SK-N-SH (cell line): Measurements from ENCODE around the gene CTBP1. TPM values are rescaled to one million over a fixed set of nuclear protein-coding genes. Genes with fewer than 3 reads are reported as not detected.

Experiments
- CTCF ChIA-PET: fragments of 300-600, 350-600 bp; formaldehyde crosslinking; extraction: SDS; loops from one replicate; lab custom pipeline; 2021; lab: Yijun Ruan, JAX
- POLR2A ChIA-PET: fragments of 350-600 bp; sonication (Branson Sonifier 250); formaldehyde crosslinking; extraction: SDS; loops from one replicate; lab custom pipeline; 2020; ENCODE audit warnings: antibody characterized with exemption, inconsistent platforms; lab: Yijun Ruan, JAX
- DNase-seq: peaks from one replicate; pipeline ENCODE4 v3.0.0; 2012
- H2AFZ ChIP-seq: fragments of 200-600 bp; sonication (generic); 2 replicates; pipeline ENCODE4 v1.8.1; 2016; ENCODE audit warnings: antibody characterized with exemption, mild to moderate bottlenecking, low read depth
- H3F3A ChIP-seq: fragments of 200-600 bp; sonication (generic); replicated peaks from 2 replicates; pipeline ENCODE3; 2016; ENCODE audit warnings: antibody characterized with exemption, mild to moderate bottlenecking; ENCODE audit not compliant: insufficient read depth
- H3K27ac ChIP-seq, 2 experiments: fragments of 200-500 bp in 1 of 2; fragments of 200-600 bp in 1 of 2; sonication (Bioruptor generic) in 1 of 2; sonication (generic), shearing (Covaris generic) in 1 of 2; 2 replicates each; pipeline versions ENCODE4 v1.5.1 to v1.6.1; 2014 to 2016; ENCODE audit warnings: low read depth in 2 of 2, inconsistent platforms in 1 of 2, low read length in 1 of 2, mild to moderate bottlenecking in 1 of 2, mixed read lengths in 1 of 2
- H3K27me3 ChIP-seq: fragments of 200-600 bp; sonication (generic), shearing (Covaris generic); 2 replicates; pipeline ENCODE4 v1.6.1; 2016; ENCODE audit warnings: mixed run types; ENCODE audit not compliant: insufficient read depth
- H3K36me3 ChIP-seq, 2 experiments: fragments of 200-500 bp in 1 of 2; fragments of 200-600 bp in 1 of 2; sonication (Bioruptor generic) in 1 of 2; sonication (generic) in 1 of 2; replicated peaks in 1 of 2; 2 replicates each; pipeline versions ENCODE3 to v1.5.1; 2014 to 2016; ENCODE audit warnings: low read length in 1 of 2, mild to moderate bottlenecking in 1 of 2; ENCODE audit not compliant: insufficient read depth in 2 of 2, control insufficient read depth in 1 of 2
- H3K4me1 ChIP-seq, 2 experiments: fragments of 200-500 bp in 1 of 2; fragments of 200-600 bp in 1 of 2; sonication (Bioruptor generic) in 1 of 2; sonication (generic), shearing (Covaris generic) in 1 of 2; 2 replicates each; pipeline versions ENCODE4 v1.5.1 to v1.6.1; 2014 to 2016; ENCODE audit warnings: low read depth in 1 of 2, low read length in 1 of 2, mixed run types in 1 of 2; ENCODE audit not compliant: insufficient read depth in 2 of 2, control insufficient read depth in 1 of 2
- H3K4me2 ChIP-seq: fragments of 200-600 bp; sonication (generic), shearing (Covaris generic); 2 replicates; pipeline ENCODE4 v1.6.1; 2017; ENCODE audit warnings: mixed run types
- H3K4me3 ChIP-seq, 2 experiments: fragments of 200-500 bp in 1 of 2; fragments of 200-600 bp in 1 of 2; sonication (Bioruptor generic) in 1 of 2; sonication (generic), shearing (Covaris generic) in 1 of 2; 2 replicates each; pipeline versions ENCODE4 v1.5.1 to v1.8.1; 2014 to 2016; ENCODE audit warnings: low read depth in 2 of 2, inconsistent platforms in 1 of 2, low read length in 1 of 2, mild to moderate bottlenecking in 1 of 2, mixed read lengths in 1 of 2, moderate library complexity in 1 of 2
- H3K79me2 ChIP-seq: fragments of 200-600 bp; sonication (generic); 2 replicates; pipeline ENCODE4 v1.8.1; 2017; ENCODE audit warnings: mild to moderate bottlenecking; ENCODE audit not compliant: insufficient read depth
- H3K9ac ChIP-seq: fragments of 200-600 bp; sonication (generic); 2 replicates; pipeline ENCODE4 v1.6.1; 2017; ENCODE audit warnings: mixed run types
- H3K9me2 ChIP-seq: fragments of 200-600 bp; sonication (generic); 2 replicates; pipeline ENCODE4 v1.6.1; 2017; ENCODE audit warnings: mixed run types
- H3K9me3 ChIP-seq: fragments of 200-600 bp; sonication (generic); 2 replicates; pipeline ENCODE4 v1.6.1; 2017; ENCODE audit warnings: mixed run types, mild to moderate bottlenecking, moderate library complexity
- H4K20me1 ChIP-seq: fragments of 200-600 bp; sonication (generic); 2 replicates; pipeline ENCODE4 v1.6.1; 2017; ENCODE audit warnings: mild to moderate bottlenecking, mixed run types; ENCODE audit not compliant: insufficient read depth
- CHD2 ChIP-seq: fragments of 150-350 bp; IDR thresholded peaks from 2 replicates; pipeline ENCODE4 v1.6.1; 2018; ENCODE audit warnings: low read length; ENCODE audit not compliant: partially characterized antibody
- ELF1 ChIP-seq: IDR thresholded peaks from 2 replicates; pipeline ENCODE4 v1.4.0; 2012
- EP300 ChIP-seq, 2 experiments: IDR thresholded peaks; 2 replicates each; pipeline versions ENCODE4 v1.4.0 to v1.6.1; 2012; ENCODE audit warnings: borderline replicate concordance in 1 of 2, low read depth in 1 of 2, low read length in 1 of 2
- EZH2phosphoT487 ChIP-seq: fragments of 200-600 bp; sonication (generic); IDR thresholded peaks from 2 replicates; pipeline ENCODE4 v1.6.1; 2017; ENCODE audit warnings: low read depth, mixed run types, mild to moderate bottlenecking, antibody characterized with exemption, moderate library complexity, borderline replicate concordance
- FOSL2 ChIP-seq: IDR thresholded peaks from 2 replicates; pipeline ENCODE4 v1.4.0; 2012; ENCODE audit warnings: low read depth, mild to moderate bottlenecking, moderate library complexity, borderline replicate concordance
- FOXJ3 ChIP-seq: sonication (generic); formaldehyde crosslinking; IDR thresholded peaks from 2 replicates; pipeline ENCODE4 v1.5.1; 2020; ENCODE audit warnings: mild to moderate bottlenecking, missing genetic modification reagents
- GABPA ChIP-seq: IDR thresholded peaks from 2 replicates; pipeline ENCODE4 v1.4.0; 2012; ENCODE audit warnings: low read depth, mild to moderate bottlenecking
- GATA2 ChIP-seq: sonication (generic); formaldehyde crosslinking; IDR thresholded peaks from 2 replicates; pipeline ENCODE4 v1.5.0; 2020; ENCODE audit warnings: mild to moderate bottlenecking, missing genetic modification reagents
- JUND ChIP-seq: IDR thresholded peaks from 2 replicates; pipeline ENCODE4 v1.4.0; 2012
- MEF2A ChIP-seq: IDR thresholded peaks from 2 replicates; pipeline ENCODE4 v1.4.0; 2012; ENCODE audit warnings: low read depth, borderline replicate concordance
- MXI1 ChIP-seq: IDR thresholded peaks from 2 replicates; pipeline ENCODE4 v1.6.1; 2012; ENCODE audit warnings: mild to moderate bottlenecking, low read depth, low read length, improper control_type of control experiment
- NFIC ChIP-seq: IDR thresholded peaks from 2 replicates; pipeline ENCODE4 v1.4.0; 2012; ENCODE audit warnings: borderline replicate concordance
- RAD21 ChIP-seq: IDR thresholded peaks from 2 replicates; pipeline ENCODE4 v1.6.1; 2012; ENCODE audit warnings: mild to moderate bottlenecking, low read length
- RFX5 ChIP-seq: IDR thresholded peaks from 2 replicates; pipeline ENCODE4 v1.6.1; 2012; ENCODE audit warnings: mild to moderate bottlenecking, improper control_type of control experiment, low read length
- RXRA ChIP-seq: IDR thresholded peaks from 2 replicates; pipeline ENCODE4 v1.4.0; 2012; ENCODE audit warnings: low read depth, mild to moderate bottlenecking, borderline replicate concordance
- SIN3A ChIP-seq: IDR thresholded peaks from 2 replicates; pipeline ENCODE4 v1.6.1; 2012; ENCODE audit warnings: low read depth, mild to moderate bottlenecking, low read length, moderate library complexity, borderline replicate concordance
- SMC3 ChIP-seq: IDR thresholded peaks from 2 replicates; pipeline ENCODE4 v1.6.1; 2012; ENCODE audit warnings: low read depth, low read length, improper control_type of control experiment
- TAF1 ChIP-seq: IDR thresholded peaks from 2 replicates; pipeline ENCODE4 v1.6.1; 2012; ENCODE audit warnings: low read depth, mild to moderate bottlenecking, low read length, moderate library complexity, borderline replicate concordance
- TCF12 ChIP-seq: IDR thresholded peaks from 2 replicates; pipeline ENCODE4 v1.4.0; 2012
- TEAD4 ChIP-seq: IDR thresholded peaks from 2 replicates; pipeline ENCODE4 v1.4.0; 2012; ENCODE audit warnings: mild to moderate bottlenecking, borderline replicate concordance; ENCODE audit not compliant: insufficient read depth
- YY1 ChIP-seq: IDR thresholded peaks from 2 replicates; pipeline ENCODE4 v1.4.0; 2012; ENCODE audit warnings: low read depth, mild to moderate bottlenecking
- WGBS: methylation state at CpG from one replicate; pipeline ENCODE4 v1.1.6; 2017; ENCODE audit warnings: low lambda C conversion rate; 5-methylcytosine and 5-hydroxymethylcytosine counted together
- polyA plus RNA-seq, 3 experiments: library from polyadenylated mRNA; depleted of rRNA; stranded (reverse); fragments of >200 nt; gene quantifications; 2 replicates each; pipeline ENCODE4 v1.2.3, GENCODE V29; 2012
- TF ChIP-seq, protein P1 (sequence below): fragments of 150-350 bp; IDR thresholded peaks from 2 replicates; pipeline ENCODE4 v1.6.1; 2016; ENCODE audit warnings: mild to moderate bottlenecking, low read depth, low read length
- TF ChIP-seq, protein P2 (sequence below): IDR thresholded peaks from 2 replicates; pipeline ENCODE4 v1.4.0; 2012; ENCODE audit warnings: low read depth, borderline replicate concordance
- TF ChIP-seq, protein P3 (sequence below): IDR thresholded peaks from 2 replicates; pipeline ENCODE4 v1.4.0; 2012; ENCODE audit warnings: low read depth

The CTBP1 gene
- polyA plus RNA-seq, 1 of the 3 experiments (the other 2 are of a cell fraction), result 183 TPM

DNA sequence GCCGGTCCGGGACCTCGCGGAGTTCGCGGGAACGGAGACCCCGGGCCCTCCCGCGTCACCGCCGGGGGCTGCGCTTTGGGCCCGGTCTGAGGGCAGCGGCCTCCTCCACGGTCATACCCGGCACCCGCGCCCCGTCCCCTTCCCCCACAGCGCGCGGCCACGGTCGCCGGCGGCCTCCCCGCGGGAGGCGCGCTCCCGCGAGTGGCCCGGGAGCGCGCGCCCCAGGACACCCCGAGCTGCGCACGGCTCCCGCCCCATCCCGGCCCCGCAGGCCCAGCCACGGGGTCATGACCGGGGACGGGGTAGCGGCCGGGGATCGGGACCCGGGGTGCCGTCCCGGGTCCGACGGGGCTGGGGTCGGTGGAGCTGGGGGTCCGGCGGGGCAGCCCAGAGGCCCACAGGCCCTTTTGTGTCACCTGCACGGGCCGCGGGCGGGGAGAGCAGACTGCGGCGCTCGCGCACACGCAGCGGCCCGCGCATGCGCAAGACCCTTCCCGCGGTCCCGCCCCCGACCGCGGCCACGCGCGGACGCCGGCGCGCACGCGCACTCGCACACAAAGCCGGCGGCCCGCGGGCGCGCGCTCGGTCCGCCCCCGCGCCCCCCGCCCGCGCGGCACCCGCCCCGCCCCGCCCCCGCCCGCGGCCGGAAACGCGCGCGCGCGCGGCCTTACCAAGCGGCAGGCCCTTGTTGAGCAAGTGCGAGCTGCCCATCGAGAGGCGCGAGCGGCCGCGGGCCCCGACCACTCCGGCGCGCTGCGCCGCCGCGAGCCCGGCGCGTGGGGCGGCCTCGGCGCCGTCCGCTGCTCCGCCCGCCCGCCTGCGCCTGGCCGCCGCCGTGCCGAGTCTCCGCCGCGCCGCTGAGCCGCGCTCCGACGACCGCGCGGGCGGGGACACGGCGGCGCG lies at the start of gene CTBP1 (continued):
- TF ChIP-seq GABPA (no peak), CHD2 (peak; percentile 5), SMC3 (no peak), JUND (no peak), RXRA (no peak), RFX5 (no peak), RAD21 (no peak), TAF1 (0 out of 2 replicates have a peak, but pooled peaks have one; percentile 34), TEAD4 (no peak), FOSL2 (no peak), YY1 (no peak), MEF2A (no peak)
- TF ChIP-seq, protein P1, sequence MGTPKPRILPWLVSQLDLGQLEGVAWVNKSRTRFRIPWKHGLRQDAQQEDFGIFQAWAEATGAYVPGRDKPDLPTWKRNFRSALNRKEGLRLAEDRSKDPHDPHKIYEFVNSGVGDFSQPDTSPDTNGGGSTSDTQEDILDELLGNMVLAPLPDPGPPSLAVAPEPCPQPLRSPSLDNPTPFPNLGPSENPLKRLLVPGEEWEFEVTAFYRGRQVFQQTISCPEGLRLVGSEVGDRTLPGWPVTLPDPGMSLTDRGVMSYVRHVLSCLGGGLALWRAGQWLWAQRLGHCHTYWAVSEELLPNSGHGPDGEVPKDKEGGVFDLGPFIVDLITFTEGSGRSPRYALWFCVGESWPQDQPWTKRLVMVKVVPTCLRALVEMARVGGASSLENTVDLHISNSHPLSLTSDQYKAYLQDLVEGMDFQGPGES, result no peak

DNA sequence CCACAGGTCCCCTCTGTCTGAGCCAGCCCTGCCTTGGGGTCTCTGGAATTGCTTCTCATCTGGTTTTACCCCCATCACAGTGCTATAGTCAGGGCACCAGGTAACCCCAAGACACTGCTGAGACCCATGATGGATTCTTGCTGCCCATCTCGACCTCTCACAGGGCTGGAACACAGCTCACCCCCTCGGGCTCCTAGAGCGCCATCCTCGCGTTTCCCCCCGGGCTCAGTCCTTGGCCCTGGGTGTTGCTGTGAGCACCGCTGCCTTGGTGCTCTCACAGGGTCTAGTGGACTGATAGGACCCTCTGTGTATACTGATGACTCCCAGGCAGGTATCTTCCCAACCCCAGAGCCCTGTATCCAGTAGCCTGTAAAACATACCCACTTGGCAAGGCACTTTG lies 49.5 kb upstream of the CTBP1 start:
- no peak overlapping the region for H3K9ac ChIP-seq
- no CpG with 5 or more reads among the region's 7 CpGs for whole genome bisulfite sequencing
- no peaks in the 10 kb centered on the region for H3K9me2 ChIP-seq
- no peaks in the 10 kb centered on the region for H3K27me3 ChIP-seq
- no peak for DNase-seq
- peaks cover 7 to 24% of the 10 kb centered on the region in 2 experiments for H3K36me3 ChIP-seq
- H3K9me3 ChIP-seq, result no peaks in the 10 kb centered on the region
- H3K4me2 ChIP-seq, result no peak overlapping the region
- TF ChIP-seq EZH2phosphoT487 (no peak), JUND (no peak), MXI1 (no peak), NFIC (no peak), TAF1 (no peak), RFX5 (no peak), GATA2 (no peak), FOXJ3 (CRISPR knock-in tag) (no peak), TCF12 (no peak), EP300 (IDR thresholded peaks at IDR 0.05; ENCODE audit: borderline replicate concordance in 1 of 2, low read depth in 1 of 2, low read length in 1 of 2) (no peak), SIN3A (no peak), YY1 (no peak), ELF1 (no peak), RXRA (no peak)
- TF ChIP-seq, protein P2, sequence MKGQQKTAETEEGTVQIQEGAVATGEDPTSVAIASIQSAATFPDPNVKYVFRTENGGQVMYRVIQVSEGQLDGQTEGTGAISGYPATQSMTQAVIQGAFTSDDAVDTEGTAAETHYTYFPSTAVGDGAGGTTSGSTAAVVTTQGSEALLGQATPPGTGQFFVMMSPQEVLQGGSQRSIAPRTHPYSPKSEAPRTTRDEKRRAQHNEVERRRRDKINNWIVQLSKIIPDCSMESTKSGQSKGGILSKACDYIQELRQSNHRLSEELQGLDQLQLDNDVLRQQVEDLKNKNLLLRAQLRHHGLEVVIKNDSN, result no peak
- TF ChIP-seq, protein P3, sequence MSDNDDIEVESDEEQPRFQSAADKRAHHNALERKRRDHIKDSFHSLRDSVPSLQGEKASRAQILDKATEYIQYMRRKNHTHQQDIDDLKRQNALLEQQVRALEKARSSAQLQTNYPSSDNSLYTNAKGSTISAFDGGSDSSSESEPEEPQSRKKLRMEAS, result no peak
- TF ChIP-seq, protein P1, result no peak
- no peak overlapping the region for H3K4me3 ChIP-seq
- no peak overlapping the region for H3K27ac ChIP-seq
- H3K79me2 ChIP-seq, result peaks cover 91% of the 10 kb centered on the region
- H4K20me1 ChIP-seq, result peaks cover 68% of the 10 kb centered on the region
- peaks cover 0 to 3% of the 10 kb centered on the region in 2 experiments; a peak in 1 of 4 replicates for H3K4me1 ChIP-seq
- H2AFZ ChIP-seq, result no peak overlapping the region
- ChIA-PET CTCF (no interaction called here), POLR2A (interaction anchor here (1.2 kb wide), 1 partner anchor 11 kb away, joined by 3 read pairs; no protein-coding TSS in a partner anchor)
- peaks cover 5% of the 10 kb centered on the region for H3F3A ChIP-seq
